Measurements from ENCODE around the gene CHMP2A. TPM values are rescaled to one million over a fixed set of nuclear protein-coding genes. Genes with fewer than 3 reads are reported as not detected.
A peak's percentile ranks its signal among the peaks of the same experiment; 100 is the strongest.

CHMP2A gene
- total RNA-seq, 1 experiment from 2014 or later = 154 TPM

DNA sequence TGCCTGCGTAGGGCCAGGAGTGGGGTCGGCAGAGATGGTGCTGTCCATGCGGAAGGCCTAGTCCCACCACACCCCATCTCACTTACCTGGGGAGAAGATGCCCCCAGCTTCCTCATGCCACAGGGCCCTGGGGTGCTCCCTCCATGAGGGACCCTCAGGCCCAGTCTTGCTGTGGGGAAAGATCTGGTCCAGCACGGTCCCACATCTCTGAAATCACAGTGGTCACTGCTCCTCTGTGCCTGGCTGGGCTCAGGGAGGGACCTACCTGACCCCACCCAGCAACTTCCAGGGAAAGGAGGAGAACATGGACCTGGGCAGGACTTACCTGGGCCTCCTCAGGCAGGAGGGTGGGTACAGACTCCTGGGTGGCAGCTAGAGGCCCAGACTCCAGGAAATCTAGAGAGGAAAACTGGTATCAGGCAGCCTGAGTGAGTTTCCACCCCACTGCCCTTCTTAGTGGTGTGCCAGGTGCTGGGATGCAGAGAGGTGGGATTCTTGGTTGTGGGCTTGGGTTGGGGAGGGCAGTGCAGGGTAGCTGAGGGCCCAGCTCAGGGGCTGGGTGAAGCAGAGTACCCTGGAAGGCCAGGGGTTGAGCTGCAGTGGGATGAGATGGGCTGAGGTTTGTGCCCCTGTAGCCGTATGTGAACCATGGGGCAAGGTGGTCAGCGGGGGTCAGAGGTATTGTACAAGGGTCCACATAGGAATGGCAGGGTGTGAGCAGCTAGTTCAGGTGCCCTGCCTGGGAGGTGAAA is 14.5 kb upstream of the CHMP2A start:
- no peak overlapping the region for H3K4me3 Mint-ChIP-seq (ENCODE audit: unreplicated experiment)
- no peaks in the 10 kb centered on the region for H3K9me3 Mint-ChIP-seq (ENCODE audit: unreplicated experiment)
- H3K27me3 Mint-ChIP-seq (ENCODE audit: insufficient read depth, unreplicated experiment) = no peaks in the 10 kb centered on the region
- CTCF ChIA-PET = interaction anchor here (0.8 to 1.3 kb wide), 2 partner anchors 10 to 50 kb away, joined by 3 to 4 read pairs; partner anchors contain the start of gene ZBTB45
- no TSS peak for BruUV-seq (replicated peaks)
- H3K4me1 Mint-ChIP-seq (ENCODE audit: insufficient read depth, unreplicated experiment) = peaks cover 23% of the 10 kb centered on the region
- intact Hi-C loops (cut with micrococcal nuclease) = no loop called here
- TF ChIP-seq, protein P1, sequence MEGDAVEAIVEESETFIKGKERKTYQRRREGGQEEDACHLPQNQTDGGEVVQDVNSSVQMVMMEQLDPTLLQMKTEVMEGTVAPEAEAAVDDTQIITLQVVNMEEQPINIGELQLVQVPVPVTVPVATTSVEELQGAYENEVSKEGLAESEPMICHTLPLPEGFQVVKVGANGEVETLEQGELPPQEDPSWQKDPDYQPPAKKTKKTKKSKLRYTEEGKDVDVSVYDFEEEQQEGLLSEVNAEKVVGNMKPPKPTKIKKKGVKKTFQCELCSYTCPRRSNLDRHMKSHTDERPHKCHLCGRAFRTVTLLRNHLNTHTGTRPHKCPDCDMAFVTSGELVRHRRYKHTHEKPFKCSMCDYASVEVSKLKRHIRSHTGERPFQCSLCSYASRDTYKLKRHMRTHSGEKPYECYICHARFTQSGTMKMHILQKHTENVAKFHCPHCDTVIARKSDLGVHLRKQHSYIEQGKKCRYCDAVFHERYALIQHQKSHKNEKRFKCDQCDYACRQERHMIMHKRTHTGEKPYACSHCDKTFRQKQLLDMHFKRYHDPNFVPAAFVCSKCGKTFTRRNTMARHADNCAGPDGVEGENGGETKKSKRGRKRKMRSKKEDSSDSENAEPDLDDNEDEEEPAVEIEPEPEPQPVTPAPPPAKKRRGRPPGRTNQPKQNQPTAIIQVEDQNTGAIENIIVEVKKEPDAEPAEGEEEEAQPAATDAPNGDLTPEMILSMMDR (IDR thresholded peaks at IDR 0.05; ENCODE audit: unreplicated experiment) = no peak
- DNase-seq (ENCODE audit: unreplicated experiment) = no peak
- H3K27ac Mint-ChIP-seq (ENCODE audit: low read depth, unreplicated experiment) = no peak overlapping the region
- H3K36me3 Mint-ChIP-seq (ENCODE audit: insufficient read depth, unreplicated experiment) = peaks cover 48% of the 10 kb centered on the region
- POLR2A ChIA-PET = interaction anchor here (3.5 kb wide), 1 partner anchor 10 kb away, joined by 17 read pairs; the partner anchor contains the start of gene UBE2M

DNA sequence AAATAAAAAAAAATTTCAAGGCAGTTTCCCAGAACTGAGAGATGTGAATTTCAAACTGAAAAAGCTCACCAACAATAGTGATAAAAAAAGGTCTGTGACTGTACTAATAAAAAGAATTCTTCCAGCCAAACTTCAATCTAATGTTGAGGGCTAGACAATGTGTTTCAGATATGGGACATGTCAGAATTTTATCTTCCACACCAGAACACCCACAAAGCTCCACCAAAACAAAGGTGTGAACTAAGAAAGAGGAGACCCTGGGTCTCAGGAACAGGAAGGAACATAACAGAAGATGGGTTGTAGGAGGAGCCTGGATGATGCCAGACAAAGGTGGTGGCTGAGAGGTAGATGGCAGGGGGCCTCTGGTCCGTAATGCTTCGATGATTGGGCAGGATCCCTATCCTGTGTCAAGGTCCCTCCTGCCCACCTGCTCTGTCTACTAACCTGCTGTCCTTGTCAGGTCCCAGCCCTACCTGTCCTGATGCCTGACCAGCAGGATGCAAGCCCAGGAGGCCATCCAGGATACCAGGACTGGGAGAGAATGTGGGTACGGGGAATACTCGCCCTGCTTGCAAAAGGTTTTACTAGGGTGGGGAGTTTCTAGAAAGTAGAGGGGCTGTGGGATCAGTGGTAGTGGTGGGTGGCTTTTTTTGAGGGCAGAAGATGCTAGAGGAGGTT is 13.7 kb upstream of the CHMP2A start:
- no TSS peak for BruUV-seq (replicated peaks)
- CTCF ChIA-PET = no interaction called here
- H3K4me1 Mint-ChIP-seq (ENCODE audit: insufficient read depth, unreplicated experiment) = peaks cover 23% of the 10 kb centered on the region
- TF ChIP-seq, protein P1 (IDR thresholded peaks at IDR 0.05; ENCODE audit: unreplicated experiment) = no peak
- no peak for DNase-seq (ENCODE audit: unreplicated experiment)
- intact Hi-C loops (cut with micrococcal nuclease) = no loop called here
- H3K36me3 Mint-ChIP-seq (ENCODE audit: insufficient read depth, unreplicated experiment) = peaks cover 45% of the 10 kb centered on the region
- no peak overlapping the region for H3K4me3 Mint-ChIP-seq (ENCODE audit: unreplicated experiment)
- POLR2A ChIA-PET = interaction anchor here (0.7 to 3.5 kb wide), 2 partner anchors 7 to 10 kb away, joined by 3 to 17 read pairs; partner anchors contain the start of gene UBE2M
- no peaks in the 10 kb centered on the region for H3K9me3 Mint-ChIP-seq (ENCODE audit: unreplicated experiment)
- H3K27me3 Mint-ChIP-seq (ENCODE audit: insufficient read depth, unreplicated experiment) = no peaks in the 10 kb centered on the region
- peak overlapping the region; percentile 2 for H3K27ac Mint-ChIP-seq (ENCODE audit: low read depth, unreplicated experiment)

DNA sequence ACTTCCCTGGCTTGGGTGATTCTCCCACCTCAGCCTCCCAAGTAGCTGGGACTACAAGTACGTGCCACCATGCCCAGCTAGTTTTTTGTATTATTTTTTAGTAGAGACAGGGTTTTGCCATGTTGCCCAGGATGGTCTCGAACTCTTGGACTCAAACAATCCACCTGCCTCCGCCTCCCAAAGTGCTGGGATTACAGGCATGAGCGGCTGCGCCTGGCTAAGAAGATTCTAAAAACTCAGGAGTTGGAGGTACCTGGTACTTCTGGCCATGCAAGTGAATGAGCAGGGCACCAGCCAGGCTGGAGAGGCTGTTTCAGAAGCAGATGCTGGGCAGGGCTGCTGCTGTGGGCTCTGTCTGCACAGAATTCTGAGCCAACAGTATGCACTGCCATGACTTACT is 12.1 kb upstream of the CHMP2A start:
- H3K27ac Mint-ChIP-seq (ENCODE audit: low read depth, unreplicated experiment) = no peak overlapping the region
- peaks cover 49% of the 10 kb centered on the region for H3K36me3 Mint-ChIP-seq (ENCODE audit: insufficient read depth, unreplicated experiment)
- POLR2A ChIA-PET = interaction anchor here (0.6 to 3.5 kb wide), 4 partner anchors 8 to 1265 kb away, joined by 3 to 17 read pairs (median 4); partner anchors contain the start of genes TRIM28 and UBE2M
- H3K4me3 Mint-ChIP-seq (ENCODE audit: unreplicated experiment) = no peak overlapping the region
- TF ChIP-seq, protein P1 (IDR thresholded peaks at IDR 0.05; ENCODE audit: unreplicated experiment) = no peak
- no peaks in the 10 kb centered on the region for H3K9me3 Mint-ChIP-seq (ENCODE audit: unreplicated experiment)
- BruUV-seq (replicated peaks) = no TSS peak
- no peaks in the 10 kb centered on the region for H3K27me3 Mint-ChIP-seq (ENCODE audit: insufficient read depth, unreplicated experiment)
- H3K4me1 Mint-ChIP-seq (ENCODE audit: insufficient read depth, unreplicated experiment) = peaks cover 19% of the 10 kb centered on the region
- DNase-seq (ENCODE audit: unreplicated experiment) = no peak
- intact Hi-C loops (cut with micrococcal nuclease) = no loop called here
- CTCF ChIA-PET = no interaction called here

DNA sequence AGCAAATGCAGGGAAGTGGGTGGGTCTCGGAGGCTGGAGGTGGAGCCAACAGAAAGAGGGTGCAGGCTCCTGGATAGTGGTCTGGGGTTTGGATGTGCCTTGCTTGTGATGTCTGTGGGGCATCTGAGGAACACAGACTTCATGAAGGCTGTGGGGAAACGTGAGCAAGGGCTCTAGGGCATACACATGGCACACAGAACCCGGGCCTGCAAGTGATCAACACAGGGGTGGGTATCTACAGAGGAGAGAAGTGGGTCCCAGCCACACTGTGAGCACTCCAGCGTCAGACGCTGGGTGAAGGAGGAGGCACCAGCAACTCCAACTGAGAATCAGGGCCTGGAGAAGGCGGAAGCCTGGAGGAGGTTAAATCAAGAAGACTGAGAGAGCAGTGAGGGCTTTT is 8.9 kb upstream of the CHMP2A start:
- H3K36me3 Mint-ChIP-seq (ENCODE audit: insufficient read depth, unreplicated experiment) = peaks cover 57% of the 10 kb centered on the region
- peak overlapping the region; percentile 85 for H3K27ac Mint-ChIP-seq (ENCODE audit: low read depth, unreplicated experiment)
- H3K27me3 Mint-ChIP-seq (ENCODE audit: insufficient read depth, unreplicated experiment) = no peaks in the 10 kb centered on the region
- TF ChIP-seq, protein P1 (IDR thresholded peaks at IDR 0.05; ENCODE audit: unreplicated experiment) = no peak
- ChIA-PET CTCF (no interaction called here), POLR2A (interaction anchor here (1.3 to 7.2 kb wide), 2 partner anchors 10 to 44 kb away, joined by 3 to 77 read pairs; partner anchors contain the start of gene ZBTB45)
- DNase-seq (ENCODE audit: unreplicated experiment) = no peak
- H3K4me1 Mint-ChIP-seq (ENCODE audit: insufficient read depth, unreplicated experiment) = peaks cover 20% of the 10 kb centered on the region
- intact Hi-C loops (cut with micrococcal nuclease) = no loop called here
- no TSS peak for BruUV-seq (replicated peaks)
- no peak overlapping the region for H3K4me3 Mint-ChIP-seq (ENCODE audit: unreplicated experiment)
- H3K9me3 Mint-ChIP-seq (ENCODE audit: unreplicated experiment) = no peaks in the 10 kb centered on the region
